Measurements from ENCODE around the gene OSBPL5. TPM values are rescaled to one million over a fixed set of nuclear protein-coding genes. Genes with fewer than 3 reads are reported as not detected.

Gene OSBPL5
- total and polyA plus RNA-seq, 9 of the 15 experiments (the other 6 are each of a cell fraction or from before 2014, with no cell fraction given) = 0.06 to 14.8 (median 3.2) TPM

GRCh38 chr11:3104961-3105790 is 59.9 kb downstream of the OSBPL5 start:
- DNase-seq (ENCODE audit: extremely low read depth in 1 of 4, low spot score in 3 of 4) (no peak), ATAC-seq (no peak), FAIRE-seq (no peak)
- CTCF ChIA-PET (ENCODE audit: low intra/inter-chr PET ratio) = no interaction called here
- Histone ChIP-seq H3K27me3 (ENCODE audit: control insufficient read depth in 2 of 2, insufficient read depth in 2 of 2, low read length in 2 of 2) (no peaks in the 10 kb centered on the region), H3K36me3 (ENCODE audit: control insufficient read depth, insufficient read depth, low read length) (no peaks in the 10 kb centered on the region), H4K20me1 (replicated peaks; ENCODE audit: control insufficient read depth, insufficient read depth, low read length) (no peaks in the 10 kb centered on the region; the same call in 1 of the 2 replicates), H3K9ac (ENCODE audit: insufficient read depth in 1 of 2, low read depth in 2 of 2, low read length in 2 of 2) (0 out of 4 replicates have a peak overlapping the region, but pooled peaks of 1 of the 2 experiments have one; percentile 42), H3K4me1 (replicated peaks in 1 of 2; ENCODE audit: control insufficient read depth in 2 of 2, insufficient read depth in 2 of 2, low read length in 2 of 2) (peaks cover under 1 to 20% of the 10 kb centered on the region in 2 experiments; a peak in 4 of 5 replicates), H3K4me3 (no peak overlapping the region), H3K4me2 (ENCODE audit: insufficient read depth, low read length) (no peak overlapping the region), H3K79me2 (ENCODE audit: control insufficient read depth, insufficient read depth, low read length) (no peaks in the 10 kb centered on the region), H3K27ac (ENCODE audit: extremely low read depth, low read depth, low read length) (no peak overlapping the region), H2AFZ (ENCODE audit: low read depth, low read length) (no peak overlapping the region), H3K9me3 (replicated peaks; ENCODE audit: control insufficient read depth, insufficient read depth, low read depth, low read length) (no peaks in the 10 kb centered on the region), H3K9me1 (ENCODE audit: control insufficient read depth, insufficient read depth, low read length) (no peaks in the 10 kb centered on the region)
- WGBS (ENCODE audit: insufficient coverage, low coverage, missing lambda C conversion rate) = 74% methylated on average over 21 of the region's 23 CpGs
- TF ChIP-seq SRSF9 (IDR thresholded peaks at IDR 0.05; ENCODE audit: borderline replicate concordance, low read depth, low read length) = no peak
- TF ChIP-seq ZNF174 (CRISPR knock-in tag; IDR thresholded peaks at IDR 0.05) = no peak
- no peak for TF ChIP-seq KAT8 (IDR thresholded peaks at IDR 0.05; ENCODE audit: low read depth)
- no peak for TF ChIP-seq ZNF143 (CRISPR knock-in tag; IDR thresholded peaks at IDR 0.05)
- TF ChIP-seq NUFIP1 (IDR thresholded peaks at IDR 0.05; ENCODE audit: partially characterized antibody) = no peak
- no peak for TF ChIP-seq HDAC2 (IDR thresholded peaks at IDR 0.05)
- no peak for TF ChIP-seq ZNF316 (IDR thresholded peaks at IDR 0.05)
- TF ChIP-seq ZNF398 (CRISPR knock-in tag; IDR thresholded peaks at IDR 0.05) = no peak
- TF ChIP-seq NCOA6 (IDR thresholded peaks at IDR 0.05) = no peak
- TF ChIP-seq ERF (CRISPR knock-in tag; IDR thresholded peaks at IDR 0.05) = no peak
- POLR2A ChIA-PET = interaction anchor here (0.6 kb wide), 1 partner anchor 91 kb away, joined by 3 read pairs; no protein-coding TSS in a partner anchor
- in situ Hi-C loops (cut with MboI) = no loop called here
- BruUV-seq (replicated peaks) = no TSS peak
- intact Hi-C loops (cut with micrococcal nuclease) = no loop called here
